Activated CD4-positive, alpha-beta T cell treated with anti-CD3 and anti-CD28 coated beads for 4 hours (primary cell): ENCODE measurements around the gene TRIM67.

Source experiments
- DNase-seq, 2 donors: peaks; one replicate each; pipeline ENCODE4 v3.0.0-alpha.2; 2020

The TRIM67 gene

DNA sequence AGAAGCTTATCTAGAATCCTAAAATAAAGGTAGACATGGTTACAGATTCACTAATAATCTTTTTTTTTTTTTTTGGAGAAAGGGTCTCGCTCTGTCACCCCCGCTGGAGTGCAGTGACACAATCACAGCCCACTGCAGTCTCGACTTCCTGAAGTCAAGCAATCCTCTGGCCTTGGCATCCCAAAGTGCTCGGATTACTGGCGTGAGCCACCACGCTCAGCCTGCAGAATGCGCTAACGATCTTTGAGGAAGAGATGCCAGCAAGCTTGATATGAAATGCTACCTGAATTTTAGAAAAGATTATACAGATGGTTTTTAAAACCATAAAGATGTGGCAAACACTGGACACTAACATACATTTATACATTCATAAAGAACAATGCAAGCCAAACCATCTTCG lies 75.1 kb downstream of the TRIM67 start:
- DNase-seq: no peak

GRCh38 chr1:231238298-231238697 lies 76.4 kb downstream of the TRIM67 start:
- no peak for DNase-seq

DNA sequence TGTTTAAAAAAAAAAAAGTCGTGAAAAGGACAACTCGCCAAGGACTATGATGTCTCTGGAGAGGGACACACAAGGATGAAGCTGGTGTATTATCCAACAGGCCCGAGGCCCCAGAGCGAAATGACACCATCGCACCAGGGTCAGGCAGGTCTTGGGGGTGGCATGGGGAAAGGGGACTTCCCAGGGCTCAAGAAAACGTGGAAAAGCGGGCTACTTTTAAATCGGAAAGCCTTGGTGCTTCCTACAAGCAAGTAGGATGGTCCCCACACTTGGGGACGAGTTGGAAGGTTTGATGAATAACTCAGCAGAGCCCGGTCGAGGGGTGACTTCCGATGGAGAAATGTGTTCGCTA lies 78.6 kb downstream of the TRIM67 start:
- DNase-seq: no peak

DNA sequence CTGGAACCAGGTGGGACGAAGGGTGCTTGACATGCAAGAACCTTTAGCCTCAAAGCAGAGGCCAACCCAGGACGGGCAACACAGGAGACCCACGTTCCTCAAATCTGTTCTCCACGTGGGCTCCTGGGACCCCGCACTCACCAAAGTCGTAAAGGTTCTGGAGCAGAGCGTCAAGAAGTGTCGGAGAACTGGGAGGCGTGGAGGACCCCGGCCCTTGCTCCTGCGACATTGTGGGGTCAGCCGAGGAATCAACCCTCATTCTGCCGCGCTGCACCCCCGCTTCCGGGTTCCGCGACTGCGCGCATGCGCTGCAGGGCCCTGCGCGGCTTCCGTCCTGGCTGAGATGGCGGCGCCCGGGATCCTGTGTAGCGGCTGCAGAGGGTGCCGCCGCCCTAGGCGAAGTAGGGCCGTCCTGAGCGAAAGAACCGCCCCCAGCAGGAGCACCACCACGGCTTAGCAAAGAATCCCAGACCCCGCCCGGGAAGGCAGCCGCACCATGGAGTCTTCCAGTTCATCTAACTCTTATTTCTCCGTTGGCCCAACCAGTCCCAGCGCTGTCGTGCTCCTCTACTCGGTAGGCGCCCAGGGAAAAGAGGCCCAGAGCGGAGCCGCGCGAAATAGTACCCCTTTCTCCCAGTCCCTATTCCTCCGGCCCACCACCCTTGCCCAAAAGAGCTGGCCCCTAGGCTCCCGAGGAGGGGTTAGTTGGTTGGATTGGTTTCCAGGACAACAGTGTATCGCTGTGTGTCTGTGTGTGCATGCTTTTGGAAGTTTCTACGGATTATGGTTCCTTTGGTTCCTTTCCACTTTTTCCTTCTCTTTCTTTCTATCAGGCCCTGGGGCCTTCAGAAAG lies 79.3 kb downstream of the TRIM67 start, which contains the start of gene GNPAT:
TSS of gene GNPAT (plus strand) at position 330 of the 853 bp plus-strand sequence. CDS start at position 497, 167 bp downstream.
- peak; percentile 89 for DNase-seq

DNA sequence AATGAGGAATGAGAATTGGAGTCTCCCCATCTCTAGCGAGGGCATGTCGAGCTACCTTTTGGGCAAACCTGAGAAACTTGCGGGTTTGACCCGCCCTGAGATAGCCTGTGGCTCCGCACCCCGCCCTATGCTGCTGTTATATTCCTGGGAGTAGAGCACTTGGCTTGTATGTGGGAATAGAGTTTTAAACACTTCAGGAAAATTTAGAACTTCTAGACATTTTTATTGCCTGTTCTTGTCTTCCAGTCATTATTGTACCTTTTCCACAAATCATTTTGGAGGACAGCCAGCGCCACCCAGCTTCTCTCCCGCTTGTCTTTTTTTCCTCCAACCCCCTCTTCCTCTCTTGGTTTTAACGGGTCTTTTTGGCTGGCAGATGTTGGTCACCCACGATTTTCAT lies 79.9 kb downstream of the TRIM67 start:
- peak in 1 of 2 donors; percentile 6 for DNase-seq

GRCh38 chr1:231242516-231243198 lies 80.8 kb downstream of the TRIM67 start:
- DNase-seq: no peak

- DNase-seq: no peak
Measured at GRCh38 chr1:231248778-231249177, 86.9 kb downstream of the TRIM67 start.

DNA sequence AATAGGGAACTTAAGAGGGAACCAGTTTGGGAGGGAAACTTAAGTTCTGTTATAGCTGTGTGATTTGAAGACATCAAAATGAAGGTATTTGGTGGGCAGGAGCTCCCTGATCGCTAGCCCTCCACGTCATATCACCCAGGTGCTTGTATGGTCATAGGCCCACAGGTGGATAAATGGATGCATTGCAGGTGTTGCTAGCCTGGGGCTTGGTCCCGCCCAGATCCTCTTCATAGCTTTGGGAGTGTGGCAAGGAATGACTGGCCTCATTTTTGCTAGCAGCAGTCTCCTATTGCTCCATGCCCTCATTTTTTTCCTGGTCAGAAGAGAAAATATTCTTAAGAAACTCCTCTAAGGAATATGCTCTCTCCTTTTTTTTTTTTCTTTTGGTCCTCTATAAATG lies 90.5 kb downstream of the TRIM67 start:
- DNase-seq: no peak

DNA sequence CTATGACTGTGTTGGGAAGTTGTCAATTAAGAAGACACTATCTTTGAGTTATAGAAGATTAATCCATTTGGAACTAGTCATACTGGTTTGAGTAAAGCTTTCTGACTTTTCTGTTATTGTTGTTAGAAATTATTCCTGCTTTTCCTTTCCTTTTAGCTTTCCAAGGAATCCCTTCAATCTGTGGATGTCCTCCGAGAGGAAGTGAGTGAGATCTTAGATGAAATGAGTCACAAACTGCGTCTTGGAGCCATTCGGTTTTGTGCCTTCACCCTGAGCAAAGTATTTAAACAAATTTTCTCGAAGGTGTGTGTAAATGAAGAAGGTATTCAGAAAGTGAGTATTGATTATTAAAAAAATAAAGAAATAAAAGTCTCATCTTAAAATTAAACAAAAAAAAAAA lies 98.5 kb downstream of the TRIM67 start:
- no peak for DNase-seq

- DNase-seq: no peak
Measured at GRCh38 chr1:231264642-231265041, 102.8 kb downstream of the TRIM67 start.

- no peak for DNase-seq
Measured at GRCh38 chr1:231265379-231265778, 103.5 kb downstream of the TRIM67 start.

GRCh38 chr1:231266811-231267322 lies 105.0 kb downstream of the TRIM67 start:
- no peak for DNase-seq
